IPS-20b (cell line): ENCODE results near the gene ZMYND12.

Source experiments
- H3K27ac ChIP-seq: one replicate; pipeline ENCODE4 v1.5.1; 2013; ENCODE audit warnings: low read length
- H3K27me3 ChIP-seq: 2 replicates; pipeline ENCODE4 v1.6.1; 2013; ENCODE audit warnings: mild to moderate bottlenecking, low read length, inconsistent platforms; ENCODE audit not compliant: insufficient read depth
- H3K36me3 ChIP-seq: 2 replicates; pipeline ENCODE4 v1.6.1; 2013; ENCODE audit warnings: low read depth, mild to moderate bottlenecking, inconsistent platforms, low read length, moderate library complexity; ENCODE audit not compliant: insufficient read depth
- H3K4me1 ChIP-seq: 2 replicates; pipeline ENCODE4 v1.6.1; 2013; ENCODE audit warnings: mild to moderate bottlenecking, control low read depth, inconsistent platforms, low read length, moderate library complexity; ENCODE audit not compliant: insufficient read depth
- H3K4me3 ChIP-seq: 2 replicates; pipeline ENCODE4 v1.5.1; 2013; ENCODE audit warnings: mild to moderate bottlenecking, low read length, inconsistent platforms
- H3K9ac ChIP-seq: 2 replicates; pipeline ENCODE4 v1.6.1; 2013; ENCODE audit warnings: low read depth, mild to moderate bottlenecking, inconsistent platforms, low read length, moderate library complexity
- H3K9me3 ChIP-seq: 2 replicates; pipeline ENCODE4 v1.6.1; 2013; ENCODE audit warnings: mild to moderate bottlenecking, low read depth, low read length, inconsistent platforms; ENCODE audit not compliant: insufficient read depth

Gene ZMYND12

GRCh38 chr1:42381280-42381673, 74.5 kb downstream of the ZMYND12 start:
- peak overlapping the region; percentile 76 for H3K4me3 ChIP-seq

GRCh38 chr1:42380586-42381279, 75.1 kb downstream of the ZMYND12 start, which contains the start of gene RIMKLA:
TSS of gene RIMKLA (plus strand) at chr1:42380792. CDS start at chr1:42380935, 143 bp downstream.
- Histone ChIP-seq H3K27me3 (peaks cover 50% of the 10 kb centered on the region), H3K4me1 (no peaks in the 10 kb centered on the region), H3K4me3 (peak within 1 kb of the TSS; percentile 80), H3K9ac (peak within 1 kb of the TSS; percentile 60; the same call in 1 of the 2 replicates), H3K27ac (no peak within 1 kb of the TSS), H3K36me3 (no peaks in the 10 kb centered on the region), H3K9me3 (no peaks in the 10 kb centered on the region)

More at GRCh38 chr1:42381280-42381673, 74.5 kb downstream of the ZMYND12 start:
- no peaks in the 10 kb centered on the region for H3K36me3 ChIP-seq
- peak overlapping the region; percentile 45; the same call in 1 of the 2 replicates for H3K9ac ChIP-seq
- no peaks in the 10 kb centered on the region for H3K9me3 ChIP-seq
- H3K27me3 ChIP-seq, result peaks cover 50% of the 10 kb centered on the region
- H3K4me1 ChIP-seq, result no peaks in the 10 kb centered on the region
- H3K27ac ChIP-seq, result no peak overlapping the region
